GM12875 (cell line): Measurements from ENCODE around the gene ZNF341.

ENCODE experiments used
- H3K4me3 ChIP-seq: one replicate; pipeline ENCODE4 v1.5.1; 2011; ENCODE audit warnings: low read depth, low read length, control low read depth
- TF ChIP-seq, protein P1 (sequence below): IDR thresholded peaks from 2 replicates; pipeline ENCODE4 v1.5.1; 2011; ENCODE audit warnings: low read depth, mild to moderate bottlenecking, control low read depth, inconsistent platforms, low read length, moderate library complexity, borderline replicate concordance; ENCODE audit not compliant: insufficient read depth

Gene ZNF341

DNA sequence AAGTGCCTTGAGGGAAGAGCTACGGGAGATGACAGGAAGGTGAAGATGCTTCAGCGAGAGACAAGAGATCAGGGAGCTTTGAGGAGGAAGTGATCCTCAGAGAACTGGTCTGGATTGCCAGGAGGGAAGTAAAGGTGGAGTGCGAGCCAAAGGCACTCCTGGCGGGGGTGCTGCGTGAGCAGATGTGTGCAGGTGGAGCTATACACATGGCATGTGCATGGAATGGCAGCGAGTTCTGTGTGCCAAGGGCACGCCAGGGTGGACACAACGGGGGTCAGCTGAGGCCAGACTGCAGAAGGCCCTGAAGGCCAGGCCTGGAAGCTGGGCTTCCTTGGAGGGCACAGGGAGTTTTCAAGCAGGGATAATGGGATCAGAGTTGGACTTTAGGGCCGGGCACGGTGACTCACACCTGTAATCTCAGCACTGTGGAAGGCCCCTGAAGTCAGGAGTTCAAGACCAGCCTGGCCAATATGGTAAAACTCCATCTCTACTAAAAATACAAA is 17.9 kb upstream of the ZNF341 start:
- no peak overlapping the region for H3K4me3 ChIP-seq
- TF ChIP-seq, protein P1, sequence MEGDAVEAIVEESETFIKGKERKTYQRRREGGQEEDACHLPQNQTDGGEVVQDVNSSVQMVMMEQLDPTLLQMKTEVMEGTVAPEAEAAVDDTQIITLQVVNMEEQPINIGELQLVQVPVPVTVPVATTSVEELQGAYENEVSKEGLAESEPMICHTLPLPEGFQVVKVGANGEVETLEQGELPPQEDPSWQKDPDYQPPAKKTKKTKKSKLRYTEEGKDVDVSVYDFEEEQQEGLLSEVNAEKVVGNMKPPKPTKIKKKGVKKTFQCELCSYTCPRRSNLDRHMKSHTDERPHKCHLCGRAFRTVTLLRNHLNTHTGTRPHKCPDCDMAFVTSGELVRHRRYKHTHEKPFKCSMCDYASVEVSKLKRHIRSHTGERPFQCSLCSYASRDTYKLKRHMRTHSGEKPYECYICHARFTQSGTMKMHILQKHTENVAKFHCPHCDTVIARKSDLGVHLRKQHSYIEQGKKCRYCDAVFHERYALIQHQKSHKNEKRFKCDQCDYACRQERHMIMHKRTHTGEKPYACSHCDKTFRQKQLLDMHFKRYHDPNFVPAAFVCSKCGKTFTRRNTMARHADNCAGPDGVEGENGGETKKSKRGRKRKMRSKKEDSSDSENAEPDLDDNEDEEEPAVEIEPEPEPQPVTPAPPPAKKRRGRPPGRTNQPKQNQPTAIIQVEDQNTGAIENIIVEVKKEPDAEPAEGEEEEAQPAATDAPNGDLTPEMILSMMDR: no peak

DNA sequence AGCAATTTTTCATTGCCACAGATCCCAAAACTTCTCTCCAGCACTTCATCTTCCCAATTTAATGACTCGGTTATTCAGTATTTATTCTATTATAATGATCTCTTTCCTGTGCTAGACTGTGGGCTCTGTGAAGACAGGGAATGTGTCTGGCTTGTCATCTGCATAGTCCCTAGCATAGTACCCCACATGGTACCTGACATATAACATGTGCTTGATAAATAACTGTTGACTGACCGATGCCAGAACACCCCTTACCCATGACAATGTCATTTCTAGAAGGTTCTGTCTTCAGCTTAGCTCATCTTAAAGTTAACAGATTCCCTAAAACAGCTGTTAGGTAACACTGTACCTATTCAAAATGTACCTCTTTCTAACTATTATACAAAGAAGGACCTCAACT is 15.3 kb upstream of the ZNF341 start:
- no peak overlapping the region for H3K4me3 ChIP-seq
- TF ChIP-seq, protein P1: no peak

DNA sequence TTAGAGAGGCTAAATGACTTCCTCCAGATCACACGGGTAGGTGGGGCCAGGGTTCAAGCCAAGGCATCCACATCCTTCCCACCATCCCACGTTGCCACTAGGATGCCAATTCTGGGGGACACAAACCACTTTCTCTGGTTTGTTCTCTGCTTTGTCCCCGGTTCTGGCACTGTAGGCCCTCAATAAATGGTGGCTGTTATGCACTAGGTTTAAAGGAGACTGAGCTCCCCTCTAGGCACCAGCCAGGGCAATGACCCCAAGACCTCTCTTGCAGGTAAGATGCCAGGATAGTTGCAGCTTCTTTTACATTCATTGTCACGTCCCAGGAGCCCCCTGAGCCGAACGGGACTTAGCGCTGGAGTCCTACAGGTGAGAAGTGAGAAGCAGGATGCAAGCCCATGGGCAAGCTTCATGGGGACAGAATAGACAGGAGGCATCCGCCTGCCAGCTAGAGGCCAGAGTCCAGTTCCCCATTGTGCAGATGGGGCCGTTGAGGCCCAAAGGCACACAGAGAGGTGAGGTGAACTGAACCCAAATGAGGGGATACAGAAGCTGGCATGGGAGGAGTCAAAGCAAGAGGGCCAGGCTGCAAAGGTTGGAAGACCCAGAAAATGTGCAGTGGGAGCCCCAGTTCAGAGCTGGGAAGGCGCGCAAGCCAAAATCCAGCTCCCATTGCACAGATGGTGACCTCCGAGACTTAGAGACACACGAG is 12.4 kb upstream of the ZNF341 start:
- TF ChIP-seq, protein P1: no peak
- peak overlapping the region; percentile 72 for H3K4me3 ChIP-seq

DNA sequence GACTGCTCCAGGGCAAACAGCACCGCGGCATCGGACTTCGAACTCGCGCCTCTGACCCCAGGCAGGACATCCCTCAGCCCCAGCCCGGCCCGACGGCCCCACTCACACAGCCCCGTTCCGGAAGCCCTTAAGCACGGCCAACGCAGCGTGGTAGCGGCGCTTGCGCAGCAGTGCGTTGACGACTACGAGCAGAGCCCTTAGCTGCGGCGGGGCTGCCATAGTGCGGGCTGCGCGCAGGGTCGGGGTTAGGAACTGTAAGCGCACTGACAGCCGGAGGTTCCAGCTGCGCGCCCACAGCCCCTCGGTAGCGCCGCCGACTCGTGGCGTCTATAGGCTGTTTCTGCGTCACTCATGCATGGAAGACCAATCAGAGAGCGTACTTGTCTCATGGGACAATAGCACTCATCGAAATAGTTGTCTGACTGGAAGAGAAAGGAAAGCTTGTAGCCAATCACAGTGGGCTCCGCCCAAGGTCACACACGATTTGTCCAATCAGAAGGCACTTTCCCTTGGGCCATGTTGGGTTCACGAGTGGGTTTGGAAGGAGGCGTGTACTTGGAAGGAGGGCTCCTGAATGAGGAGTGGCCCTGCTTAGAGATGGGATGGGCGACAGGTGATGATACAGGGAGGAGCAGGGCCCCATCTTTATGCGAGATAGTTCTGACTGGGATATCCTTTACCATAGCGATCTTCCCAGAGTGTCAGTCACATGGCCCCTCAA is 11.6 kb upstream of the ZNF341 start, which contains the start of gene PXMP4:
Gene PXMP4 (minus strand): TSS at position 322 of the 721 bp plus-strand sequence. CDS start 103 bp downstream, at position 219.
- peak within 1 kb of the TSS; percentile 72 for H3K4me3 ChIP-seq
- TF ChIP-seq, protein P1: no peak

DNA sequence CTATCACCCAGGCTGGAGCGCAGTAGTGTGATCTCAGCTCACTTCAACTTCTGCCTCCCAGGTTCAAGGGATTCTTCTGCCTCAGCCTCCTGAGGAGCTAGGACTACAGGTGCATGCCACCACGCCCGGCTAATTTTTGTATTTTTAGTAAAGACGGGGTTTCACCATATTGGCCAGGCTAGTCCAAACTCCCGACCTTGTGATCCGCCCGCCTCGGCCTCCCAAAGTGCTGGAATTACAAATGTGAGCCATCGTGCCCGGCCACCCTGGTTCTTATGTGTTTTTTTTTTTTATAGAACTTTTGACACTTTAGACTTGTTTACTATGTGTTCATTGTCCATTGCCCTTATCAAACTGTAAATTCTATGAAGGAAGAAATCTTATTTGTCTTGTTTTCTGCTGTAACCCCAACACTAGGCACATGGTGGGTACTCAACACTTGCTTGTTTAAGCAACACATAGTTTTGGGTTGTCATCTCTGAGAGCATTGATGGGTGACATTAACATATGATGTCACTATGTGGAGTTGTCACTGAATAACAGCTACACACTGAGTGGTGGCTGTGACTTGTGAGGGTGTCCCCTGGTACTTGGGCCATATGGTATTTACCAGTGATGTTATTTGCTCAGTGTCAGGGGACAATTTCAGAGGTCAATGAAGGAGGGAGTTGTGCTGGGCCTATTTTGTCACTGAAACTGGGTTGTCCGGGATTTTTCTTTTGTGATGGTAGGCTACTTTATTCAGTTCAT is 10.2 kb upstream of the ZNF341 start:
- TF ChIP-seq, protein P1: no peak
- no peak overlapping the region for H3K4me3 ChIP-seq

DNA sequence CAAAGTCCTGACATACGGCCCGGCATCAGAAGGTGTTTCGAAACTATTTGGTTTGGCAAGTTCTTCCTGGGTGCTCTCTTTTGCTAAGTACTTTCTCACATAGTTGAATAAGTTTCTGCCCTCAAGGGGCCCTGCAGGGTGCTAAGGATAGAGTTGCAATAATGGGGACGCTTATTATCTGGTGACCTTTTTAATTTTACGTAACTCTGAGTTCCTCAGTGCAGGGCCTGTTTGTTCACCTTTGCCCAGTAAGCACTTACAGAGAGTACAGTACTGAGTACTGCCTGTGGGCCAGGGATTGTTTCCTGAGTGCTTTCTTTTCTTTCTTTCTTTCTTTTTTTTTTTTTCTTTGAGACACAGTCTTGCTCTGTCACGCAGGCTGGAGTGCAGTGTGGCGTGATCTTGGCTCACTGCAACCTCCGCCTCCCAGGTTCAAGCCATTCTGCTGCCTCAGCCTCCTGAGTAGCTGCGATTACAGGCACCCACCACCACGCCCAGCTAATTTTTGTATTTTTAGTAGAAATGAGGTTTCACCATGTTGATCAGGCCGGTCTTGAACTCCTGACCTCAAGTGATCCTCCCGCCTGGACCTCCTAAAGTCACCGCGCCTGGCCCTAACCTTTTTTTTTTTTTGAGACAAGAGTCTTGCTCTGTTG is 7.2 kb upstream of the ZNF341 start:
- no peak overlapping the region for H3K4me3 ChIP-seq
- TF ChIP-seq, protein P1: no peak
